ENCODE data around the gene MYO1E.

GRCh38 chr15:59155431-59155830 lies 217.2 kb downstream of the MYO1E start:
- no peak for TF ChIP-seq CTCF (IDR thresholded peaks at IDR 0.05; ENCODE audit: low read depth, low read length, poor library complexity, severe bottlenecking)
- no peak for TF ChIP-seq EZH2phosphoT487 (IDR thresholded peaks at IDR 0.05; ENCODE audit: borderline replicate concordance, low read length)
